Hepatocyte (in vitro differentiated cells): ENCODE results near the gene MSI2. TPM values are rescaled to one million over a fixed set of nuclear protein-coding genes. Genes with fewer than 3 reads are reported as not detected.

Experiments used
- DNase-seq: peaks from one replicate; pipeline ENCODE4 v3.0.0-alpha.2; 2016; ENCODE audit warnings: low spot score
- H2AFZ ChIP-seq: fragments of 200-600 bp; sonication (generic); 2 replicates; pipeline ENCODE4 v1.6.0; 2016; ENCODE audit warnings: antibody characterized with exemption, mild to moderate bottlenecking
- H3K27ac ChIP-seq: fragments of 200-600 bp; sonication (generic); 2 replicates; pipeline ENCODE4 v1.5.1; 2016; ENCODE audit warnings: mild to moderate bottlenecking
- H3K27me3 ChIP-seq: fragments of 200-600 bp; sonication (generic); 2 replicates; pipeline ENCODE4 v1.6.1; 2016
- H3K36me3 ChIP-seq: fragments of 200-600 bp; sonication (generic); replicated peaks from 2 replicates; pipeline ENCODE4 v1.5.1; 2016; ENCODE audit warnings: low read depth; ENCODE audit not compliant: insufficient read depth
- H3K4me1 ChIP-seq: fragments of 200-600 bp; sonication (generic); 2 replicates; pipeline ENCODE4 v1.5.1; 2016; ENCODE audit warnings: mild to moderate bottlenecking, moderate library complexity; ENCODE audit not compliant: insufficient read depth
- H3K4me2 ChIP-seq: fragments of 200-600 bp; sonication (generic); 2 replicates; pipeline ENCODE4 v1.6.0; 2016
- H3K4me3 ChIP-seq: fragments of 200-600 bp; sonication (generic); 2 replicates; pipeline ENCODE4 v1.5.1; 2016; ENCODE audit warnings: mild to moderate bottlenecking
- H3K79me2 ChIP-seq: fragments of 200-600 bp; sonication (generic); 2 replicates; pipeline ENCODE4 v1.6.0; 2017; ENCODE audit warnings: mild to moderate bottlenecking
- H3K9me2 ChIP-seq: fragments of 200-600 bp; sonication (generic); replicated peaks from 2 replicates; pipeline ENCODE4 v1.6.0; 2017; ENCODE audit warnings: mild to moderate bottlenecking; ENCODE audit not compliant: insufficient read depth
- H3K9me3 ChIP-seq: fragments of 200-600 bp; sonication (generic); 2 replicates; pipeline ENCODE4 v1.5.1; 2016; ENCODE audit warnings: low read depth, mild to moderate bottlenecking
- H4K20me1 ChIP-seq: fragments of 200-600 bp; sonication (generic); 2 replicates; pipeline ENCODE4 v1.6.0; 2016; ENCODE audit warnings: mild to moderate bottlenecking; ENCODE audit not compliant: insufficient read depth, poor library complexity, severe bottlenecking
- EZH2 ChIP-seq: fragments of 200-600 bp; sonication (generic); IDR thresholded peaks from 2 replicates; pipeline ENCODE4 v1.6.1; 2016; ENCODE audit warnings: antibody characterized with exemption, mild to moderate bottlenecking, borderline replicate concordance
- EZH2phosphoT487 ChIP-seq: fragments of 200-600 bp; sonication (generic); IDR thresholded peaks from one replicate; pipeline ENCODE4 v1.6.1; 2018; ENCODE audit warnings: antibody characterized with exemption, mild to moderate bottlenecking, low read depth, moderate library complexity; ENCODE audit not compliant: unreplicated experiment, severe bottlenecking
- WGBS: methylation state at CpG from one replicate; pipeline ENCODE4 v1.1.6; 2016; ENCODE audit warnings: low lambda C conversion rate; ENCODE audit errors: missing lambda C conversion rate; 5-methylcytosine and 5-hydroxymethylcytosine counted together
- polyA plus RNA-seq: library from polyadenylated mRNA; unstranded; fragments of >200 nt; fragmentation: Nextera tagmentation; extraction: Ambion mirVana; gene quantifications from 2 replicates; pipeline ENCODE4 v1.2.1, GENCODE V29; 2016
- total RNA-seq: library from RNA; depleted of rRNA; stranded (reverse); fragments of >200 nt; gene quantifications from 2 replicates; pipeline ENCODE4 v1.2.3, GENCODE V29; 2014
- TF ChIP-seq, protein P1 (sequence below): fragments of 200-600 bp; sonication (generic); IDR thresholded peaks from 2 replicates; pipeline ENCODE4 v1.5.1; 2016; ENCODE audit warnings: antibody characterized with exemption, mild to moderate bottlenecking; ENCODE audit not compliant: poor library complexity

MSI2 gene
- total and polyA plus RNA-seq, 2 experiments from 2014 or later: 16.1 to 60.6 TPM

DNA sequence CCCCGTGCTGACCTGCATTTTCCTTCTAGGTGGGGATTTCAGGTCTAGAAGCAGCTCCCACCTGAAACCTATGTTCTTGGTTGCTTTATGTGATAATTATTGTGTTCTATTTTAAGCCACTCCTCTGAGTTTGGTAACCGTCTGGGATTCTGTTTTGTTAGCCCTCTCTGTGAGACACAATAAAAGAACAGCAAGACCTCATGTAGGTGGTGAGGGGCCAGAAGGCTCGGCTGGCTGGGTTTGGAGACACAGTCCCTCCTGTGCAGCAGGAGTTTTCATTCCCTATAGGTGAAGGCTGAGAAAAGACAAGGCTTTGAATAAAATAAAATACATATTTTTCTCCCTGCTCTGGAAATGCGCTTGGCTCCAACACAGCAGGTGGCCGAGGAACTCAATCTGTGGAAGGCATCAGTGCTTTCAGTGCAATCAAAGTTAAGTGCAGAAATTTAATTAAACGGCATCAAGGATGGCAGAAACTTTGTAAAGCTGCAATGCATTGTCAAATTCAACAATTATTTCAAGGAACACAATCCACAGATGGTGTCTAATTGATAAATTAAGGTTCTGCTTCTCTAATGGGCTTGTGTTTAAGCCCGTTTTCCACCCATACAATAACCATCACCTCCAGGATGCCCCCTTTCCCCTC, 107.8 kb downstream of the MSI2 start:
- no peaks in the 10 kb centered on the region for H3K9me3 ChIP-seq
- TF ChIP-seq, protein P1, sequence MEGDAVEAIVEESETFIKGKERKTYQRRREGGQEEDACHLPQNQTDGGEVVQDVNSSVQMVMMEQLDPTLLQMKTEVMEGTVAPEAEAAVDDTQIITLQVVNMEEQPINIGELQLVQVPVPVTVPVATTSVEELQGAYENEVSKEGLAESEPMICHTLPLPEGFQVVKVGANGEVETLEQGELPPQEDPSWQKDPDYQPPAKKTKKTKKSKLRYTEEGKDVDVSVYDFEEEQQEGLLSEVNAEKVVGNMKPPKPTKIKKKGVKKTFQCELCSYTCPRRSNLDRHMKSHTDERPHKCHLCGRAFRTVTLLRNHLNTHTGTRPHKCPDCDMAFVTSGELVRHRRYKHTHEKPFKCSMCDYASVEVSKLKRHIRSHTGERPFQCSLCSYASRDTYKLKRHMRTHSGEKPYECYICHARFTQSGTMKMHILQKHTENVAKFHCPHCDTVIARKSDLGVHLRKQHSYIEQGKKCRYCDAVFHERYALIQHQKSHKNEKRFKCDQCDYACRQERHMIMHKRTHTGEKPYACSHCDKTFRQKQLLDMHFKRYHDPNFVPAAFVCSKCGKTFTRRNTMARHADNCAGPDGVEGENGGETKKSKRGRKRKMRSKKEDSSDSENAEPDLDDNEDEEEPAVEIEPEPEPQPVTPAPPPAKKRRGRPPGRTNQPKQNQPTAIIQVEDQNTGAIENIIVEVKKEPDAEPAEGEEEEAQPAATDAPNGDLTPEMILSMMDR: no peak
- no peak for TF ChIP-seq EZH2phosphoT487
- TF ChIP-seq EZH2: no peak
- no peak overlapping the region for H3K4me3 ChIP-seq
- no peak for DNase-seq
- H2AFZ ChIP-seq: no peak overlapping the region
- H3K27ac ChIP-seq: no peak overlapping the region
- H3K79me2 ChIP-seq: peaks cover 96% of the 10 kb centered on the region
- H3K4me2 ChIP-seq: no peak overlapping the region
- H3K36me3 ChIP-seq: no peaks in the 10 kb centered on the region
- H3K27me3 ChIP-seq: no peaks in the 10 kb centered on the region
- no peaks in the 10 kb centered on the region for H4K20me1 ChIP-seq
- H3K9me2 ChIP-seq: no peaks in the 10 kb centered on the region
- H3K4me1 ChIP-seq: peaks cover 29% of the 10 kb centered on the region
- WGBS: 78% methylated on average over 7 of the region's 7 CpGs

DNA sequence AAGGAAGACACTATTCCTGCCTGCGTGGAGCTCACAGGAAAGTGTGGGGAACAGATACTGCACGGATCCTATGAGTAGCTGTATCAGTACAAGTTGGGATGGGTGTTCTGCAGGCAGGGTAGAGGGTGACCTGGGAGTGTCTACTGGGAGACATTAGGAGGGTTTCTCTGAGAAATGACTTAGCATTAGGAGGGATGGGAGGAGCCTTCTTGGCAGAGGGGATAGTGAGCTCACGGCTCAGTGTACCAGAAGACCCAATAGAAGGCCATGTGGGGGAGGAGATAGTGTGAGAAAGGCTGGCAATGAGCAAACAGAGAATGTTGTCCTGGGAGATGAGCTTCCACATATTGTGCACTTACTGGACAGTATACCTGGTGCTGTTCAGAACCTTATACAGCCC, 109.1 kb downstream of the MSI2 start:
- WGBS: 86% methylated on average over 3 of the region's 3 CpGs
- Histone ChIP-seq H3K4me3 (no peak overlapping the region), H3K4me1 (peaks cover 33% of the 10 kb centered on the region), H3K9me3 (no peaks in the 10 kb centered on the region), H3K9me2 (no peaks in the 10 kb centered on the region), H3K36me3 (no peaks in the 10 kb centered on the region), H3K79me2 (peaks cover 89% of the 10 kb centered on the region), H3K27ac (no peak overlapping the region), H3K27me3 (no peaks in the 10 kb centered on the region), H3K4me2 (no peak overlapping the region), H2AFZ (no peak overlapping the region), H4K20me1 (no peaks in the 10 kb centered on the region)
- DNase-seq: no peak
- TF ChIP-seq EZH2 (no peak), EZH2phosphoT487 (no peak)
- TF ChIP-seq, protein P1: no peak

DNA sequence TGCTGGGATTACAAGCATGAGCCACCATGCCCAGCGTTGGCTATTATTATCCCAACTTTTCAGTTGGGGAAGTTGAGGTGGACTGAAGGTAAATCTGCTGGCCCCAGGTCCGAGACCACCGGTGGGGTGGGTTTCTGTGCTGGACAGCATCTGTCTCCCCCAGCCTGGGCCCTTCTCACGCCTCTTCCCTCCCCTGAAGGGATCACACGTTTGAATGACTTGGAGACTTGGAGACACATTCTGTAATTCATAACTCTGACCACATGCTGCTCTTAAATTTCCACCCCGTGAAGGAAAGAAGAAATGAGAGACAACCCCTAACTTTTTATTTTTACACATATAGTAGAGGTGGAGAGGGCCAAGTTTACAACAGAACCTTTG, 109.8 kb downstream of the MSI2 start:
- TF ChIP-seq EZH2: no peak
- no peak for TF ChIP-seq EZH2phosphoT487
- TF ChIP-seq, protein P1: no peak
- DNase-seq: no peak
- Histone ChIP-seq H3K4me2 (peak overlapping the region; percentile 25), H3K9me3 (no peaks in the 10 kb centered on the region), H3K4me1 (peaks cover 40% of the 10 kb centered on the region), H3K4me3 (no peak overlapping the region), H3K27ac (peak overlapping the region; percentile 92), H3K27me3 (no peaks in the 10 kb centered on the region), H2AFZ (no peak overlapping the region), H3K36me3 (no peaks in the 10 kb centered on the region), H3K9me2 (no peaks in the 10 kb centered on the region), H3K79me2 (peaks cover 83% of the 10 kb centered on the region), H4K20me1 (no peaks in the 10 kb centered on the region)
- WGBS: 82% methylated on average over 6 of the region's 6 CpGs
